K562 (cell line): ENCODE results near the gene COX20. TPM values are rescaled to one million over a fixed set of nuclear protein-coding genes. Genes with fewer than 3 reads are reported as not detected.

Experiments used
- E2F3 ChIP-seq: fragments of 250-450 bp; sonication (Bioruptor Pico); IDR thresholded peaks from 2 replicates; pipeline ENCODE4 v1.4.0; 2020; ENCODE audit warnings: mild to moderate bottlenecking
- ESRRB ChIP-seq: fragments of 250-450 bp; sonication (Bioruptor Pico); IDR thresholded peaks from 2 replicates; pipeline ENCODE4 v1.5.0; 2020; ENCODE audit warnings: mild to moderate bottlenecking, moderate library complexity, borderline replicate concordance
- GTF2E2 ChIP-seq: fragments of 200-800 bp; sonication (Bioruptor generic); IDR thresholded peaks from 2 replicates; pipeline ENCODE4 v1.6.1; 2016; ENCODE audit warnings: missing genetic modification characterization, missing compliant biosample characterization
- HDAC6 ChIP-seq: IDR thresholded peaks from 2 replicates; pipeline ENCODE4 v1.6.1; 2012; ENCODE audit warnings: low read depth, mild to moderate bottlenecking, control low read depth, inconsistent platforms, low read length, moderate library complexity
- MLLT1 ChIP-seq, 2 experiments: fragments of 450-650 bp; IDR thresholded peaks; 2 replicates each; pipeline ENCODE4 v1.6.1; 2016
- NONO ChIP-seq, 2 experiments: fragments of 200-400 bp in 1 of 2; fragments of 450-650 bp in 1 of 2; formaldehyde crosslinking in 1 of 2; IDR thresholded peaks; 2 replicates each; pipeline ENCODE4 v1.6.1; 2017; ENCODE audit warnings: low read depth in 2 of 2, mild to moderate bottlenecking in 2 of 2, moderate library complexity in 2 of 2, low read length in 1 of 2
- PHB ChIP-seq: fragments of 250-450 bp; sonication (Bioruptor Pico); IDR thresholded peaks from 2 replicates; pipeline ENCODE4 v1.5.0; 2021
- RBM39 ChIP-seq: fragments of 200-400 bp; formaldehyde crosslinking; optimal IDR thresholded peaks from 2 replicates; pipeline ENCODE3; 2018; ENCODE audit warnings: low read depth, low read length
- SREBF2 ChIP-seq: sonication (generic); formaldehyde crosslinking; IDR thresholded peaks from 2 replicates; pipeline ENCODE4 v1.4.0; 2020; ENCODE audit warnings: mild to moderate bottlenecking, missing genetic modification reagents
- TAF7 ChIP-seq: fragments of 450-650 bp; IDR thresholded peaks from 2 replicates; pipeline ENCODE4 v1.6.1; 2016; ENCODE audit warnings: missing genetic modification characterization, missing compliant biosample characterization
- TCF3 ChIP-seq: sonication (generic); formaldehyde crosslinking; IDR thresholded peaks from 2 replicates; pipeline ENCODE4 v1.4.0; 2020; ENCODE audit warnings: mild to moderate bottlenecking, missing genetic modification reagents
- ZBTB11 ChIP-seq, 3 experiments: fragments of 200-800 bp in 1 of 3; fragments of 250-450 bp in 1 of 3; fragments of 450-650 bp in 1 of 3; sonication (Bioruptor Pico) in 1 of 3; sonication (Bioruptor generic) in 1 of 3; formaldehyde crosslinking in 1 of 3; IDR thresholded peaks; 2 replicates each; pipeline versions ENCODE4 v1.6.1 to v1.8.0; 2016 to 2022; ENCODE audit warnings: mild to moderate bottlenecking in 2 of 3, missing genetic modification characterization in 2 of 3, missing compliant biosample characterization in 1 of 3, moderate library complexity in 1 of 3
- ZNF3 ChIP-seq: fragments of 250-450 bp; sonication (Bioruptor Pico); IDR thresholded peaks from 2 replicates; pipeline ENCODE4 v1.5.0; 2021; ENCODE audit warnings: mild to moderate bottlenecking, moderate library complexity
- polyA plus RNA-seq, 8 experiments: library from polyadenylated mRNA; depleted of rRNA in 4 of 8; stranded (reverse) in 5 of 8; unstranded in 3 of 8; fragments of >200 nt; fragmentation: Nextera tagmentation in 2 of 8; fragmentation: Illumina TruSeq in 1 of 8; extraction: Ambion mirVana in 2 of 8; extraction: Trizol in 1 of 8; gene quantifications; 2 replicates each; pipeline versions ENCODE4 v1.2.1 to v1.2.3, GENCODE V29; 2011 to 2014; ENCODE audit warnings: inconsistent platforms in 1 of 8, missing spikeins in 1 of 8
- total RNA-seq, 7 experiments: library from RNA; depleted of rRNA in 6 of 7; stranded (reverse); fragments of >200 nt in 6 of 7; fragmentation: Illumina TruSeq in 2 of 7; extraction: Trizol in 2 of 7; gene quantifications; 2 replicates each; pipeline versions ENCODE4 v1.2.1 to v1.2.3, GENCODE V29; 2011 to 2021; ENCODE audit warnings: low replicate concordance in 1 of 7
- TF ChIP-seq, protein P1 (sequence below), 2 experiments: fragments of 450-650 bp; conservative IDR thresholded peaks; 2 replicates each; pipeline ENCODE4 v1.6.1; 2017; ENCODE audit warnings: mild to moderate bottlenecking in 2 of 2, moderate library complexity in 2 of 2
- TF ChIP-seq, protein P2 (sequence below): sonication (generic); formaldehyde crosslinking; IDR thresholded peaks from 2 replicates; pipeline ENCODE4 v1.4.0; 2020; ENCODE audit warnings: mild to moderate bottlenecking, missing genetic modification reagents

COX20 gene
- total and polyA plus RNA-seq, 9 of the 15 experiments (the other 6 are each of a cell fraction or from before 2014, with no cell fraction given) = 41.5 to 192 (median 84.3) TPM

DNA sequence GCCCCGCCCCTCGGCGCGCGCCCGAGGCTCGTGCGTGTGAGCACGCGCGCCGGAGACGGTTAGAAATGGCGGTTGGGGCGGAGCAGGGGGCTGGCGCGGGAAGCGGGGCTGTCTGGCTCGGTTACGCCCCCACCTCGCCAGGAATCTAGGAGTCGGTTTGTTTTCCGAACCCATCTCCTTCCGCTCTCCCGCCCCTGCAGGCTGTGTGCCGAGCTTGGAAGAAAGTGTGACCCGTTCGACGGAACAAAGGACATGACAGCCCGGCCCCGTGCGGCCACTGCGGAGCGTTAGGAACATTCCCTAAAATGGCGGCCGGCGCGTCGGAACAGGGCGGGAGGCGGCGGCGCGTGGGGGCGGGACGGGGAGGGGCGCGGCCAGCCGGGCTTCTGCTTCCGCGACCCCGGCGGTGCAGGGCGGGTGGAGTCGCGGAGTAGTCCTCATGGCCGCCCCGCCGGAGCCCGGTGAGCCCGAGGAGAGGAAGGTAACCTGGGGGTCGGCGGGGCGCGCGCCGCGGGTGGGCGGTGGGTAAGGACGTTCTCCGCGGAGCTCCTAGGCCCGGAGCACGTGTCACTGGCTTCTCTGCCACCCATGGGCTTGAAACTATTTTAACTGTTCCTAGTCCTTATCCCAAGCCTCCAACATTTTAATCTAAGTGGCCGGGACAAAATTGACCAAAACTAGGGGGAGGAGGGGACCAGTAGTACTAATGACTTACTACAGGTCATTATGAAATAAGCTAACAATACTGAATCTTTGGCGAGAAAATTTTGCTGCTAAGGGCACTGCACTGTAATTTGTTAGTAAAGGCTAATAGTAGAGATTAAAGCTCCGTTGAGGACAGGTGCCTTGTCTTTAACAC lies at the start of gene COX20 (continued):
- TF ChIP-seq MLLT1 (IDR thresholded peaks at IDR 0.05) (peak in 1 of 2 experiments; percentile 17; a peak in 1 of 4 replicates), TCF3 (CRISPR knock-in tag) (peak; percentile 9; the same call in 1 of the 2 replicates), E2F3 (CRISPR knock-in tag) (peak; percentile 91), RBM39 (no peak), TAF7 (peak; percentile 94), ESRRB (CRISPR knock-in tag) (0 out of 2 replicates have a peak, but pooled peaks have one; percentile 13), PHB (CRISPR knock-in tag) (peak; percentile 16; the same call in 1 of the 2 replicates), NONO (IDR thresholded peaks at IDR 0.05; ENCODE audit: low read depth in 2 of 2, low read length in 1 of 2) (peak in 1 of 2 experiments; percentile 73; a peak in 1 of 4 replicates), SREBF2 (CRISPR knock-in tag) (no peak), HDAC6 (no peak), GTF2E2 (tag) (0 out of 2 replicates have a peak, but pooled peaks have one; percentile 15), ZNF3 (CRISPR knock-in tag) (peak; percentile 60; the same call in 1 of the 2 replicates), ZBTB11 (CRISPR knock-in tag; IDR thresholded peaks at IDR 0.05) (peak in 1 of 3 experiments; percentile 89; a peak in 2 of 6 replicates)
- TF ChIP-seq, protein P1, sequence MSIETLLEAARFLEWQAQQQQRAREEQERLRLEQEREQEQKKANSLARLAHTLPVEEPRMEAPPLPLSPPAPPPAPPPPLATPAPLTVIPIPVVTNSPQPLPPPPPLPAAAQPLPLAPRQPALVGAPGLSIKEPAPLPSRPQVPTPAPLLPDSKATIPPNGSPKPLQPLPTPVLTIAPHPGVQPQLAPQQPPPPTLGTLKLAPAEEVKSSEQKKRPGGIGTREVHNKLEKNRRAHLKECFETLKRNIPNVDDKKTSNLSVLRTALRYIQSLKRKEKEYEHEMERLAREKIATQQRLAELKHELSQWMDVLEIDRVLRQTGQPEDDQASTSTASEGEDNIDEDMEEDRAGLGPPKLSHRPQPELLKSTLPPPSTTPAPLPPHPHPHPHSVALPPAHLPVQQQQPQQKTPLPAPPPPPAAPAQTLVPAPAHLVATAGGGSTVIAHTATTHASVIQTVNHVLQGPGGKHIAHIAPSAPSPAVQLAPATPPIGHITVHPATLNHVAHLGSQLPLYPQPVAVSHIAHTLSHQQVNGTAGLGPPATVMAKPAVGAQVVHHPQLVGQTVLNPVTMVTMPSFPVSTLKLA (conservative IDR thresholded peaks at IDR 0.05) = peak; percentile 83 to 91
- TF ChIP-seq, protein P2, sequence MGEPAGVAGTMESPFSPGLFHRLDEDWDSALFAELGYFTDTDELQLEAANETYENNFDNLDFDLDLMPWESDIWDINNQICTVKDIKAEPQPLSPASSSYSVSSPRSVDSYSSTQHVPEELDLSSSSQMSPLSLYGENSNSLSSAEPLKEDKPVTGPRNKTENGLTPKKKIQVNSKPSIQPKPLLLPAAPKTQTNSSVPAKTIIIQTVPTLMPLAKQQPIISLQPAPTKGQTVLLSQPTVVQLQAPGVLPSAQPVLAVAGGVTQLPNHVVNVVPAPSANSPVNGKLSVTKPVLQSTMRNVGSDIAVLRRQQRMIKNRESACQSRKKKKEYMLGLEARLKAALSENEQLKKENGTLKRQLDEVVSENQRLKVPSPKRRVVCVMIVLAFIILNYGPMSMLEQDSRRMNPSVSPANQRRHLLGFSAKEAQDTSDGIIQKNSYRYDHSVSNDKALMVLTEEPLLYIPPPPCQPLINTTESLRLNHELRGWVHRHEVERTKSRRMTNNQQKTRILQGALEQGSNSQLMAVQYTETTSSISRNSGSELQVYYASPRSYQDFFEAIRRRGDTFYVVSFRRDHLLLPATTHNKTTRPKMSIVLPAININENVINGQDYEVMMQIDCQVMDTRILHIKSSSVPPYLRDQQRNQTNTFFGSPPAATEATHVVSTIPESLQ = peak; percentile 90; the same call in 1 of the 2 replicates
